Gastroesophageal sphincter (tissue), 3 donors: ENCODE data around the gene LRRTM4.

Source experiments
- EP300 ChIP-seq: sonication (generic); formaldehyde crosslinking; IDR thresholded peaks from one replicate; pipeline ENCODE4 v1.6.1; 2017; ENCODE audit warnings: antibody characterized with exemption, mild to moderate bottlenecking
- POLR2A ChIP-seq, 2 donors: fragments of 450-650 bp; IDR thresholded peaks; one replicate each; pipeline ENCODE4 v1.6.1; 2017; ENCODE audit warnings: antibody characterized with exemption in 2 of 2, mild to moderate bottlenecking in 2 of 2, moderate library complexity in 1 of 2
- POLR2AphosphoS5 ChIP-seq: sonication (generic); formaldehyde crosslinking; IDR thresholded peaks from one replicate; pipeline ENCODE4 v1.6.1; 2017; ENCODE audit warnings: antibody characterized with exemption
- TF ChIP-seq, protein P1 (sequence below), 4 experiments: fragments of 200-600 bp in 2 of 4; fragments of 450-650 bp in 2 of 4; sonication (generic) in 1 of 4; IDR thresholded peaks; one replicate each; pipeline ENCODE4 v1.5.1; 2017 to 2019; ENCODE audit warnings: antibody characterized with exemption in 4 of 4, mild to moderate bottlenecking in 2 of 4, moderate library complexity in 2 of 4

DNA sequence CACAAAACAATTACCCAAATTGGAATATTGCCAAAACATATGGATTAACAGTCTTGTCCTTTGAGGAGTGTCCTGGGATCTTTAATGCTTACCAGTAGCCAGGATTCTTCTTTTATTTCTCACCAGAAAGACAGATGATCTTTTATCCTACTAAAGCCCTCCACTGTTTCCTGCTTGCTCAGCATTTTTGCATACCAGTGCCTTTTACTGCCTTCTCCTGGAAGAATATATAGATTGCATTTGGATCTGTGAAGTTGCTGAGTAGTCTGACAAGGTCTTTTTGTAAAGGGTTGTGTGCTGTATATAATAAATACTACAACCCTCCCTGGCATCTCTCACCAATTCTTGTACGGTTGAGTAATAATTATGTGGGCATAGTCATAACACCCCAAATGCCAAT, 652.2 kb downstream of the LRRTM4 start:
- TF ChIP-seq POLR2AphosphoS5 (no peak), POLR2A (IDR thresholded peaks at IDR 0.05) (no peak), EP300 (no peak)
- TF ChIP-seq, protein P1, sequence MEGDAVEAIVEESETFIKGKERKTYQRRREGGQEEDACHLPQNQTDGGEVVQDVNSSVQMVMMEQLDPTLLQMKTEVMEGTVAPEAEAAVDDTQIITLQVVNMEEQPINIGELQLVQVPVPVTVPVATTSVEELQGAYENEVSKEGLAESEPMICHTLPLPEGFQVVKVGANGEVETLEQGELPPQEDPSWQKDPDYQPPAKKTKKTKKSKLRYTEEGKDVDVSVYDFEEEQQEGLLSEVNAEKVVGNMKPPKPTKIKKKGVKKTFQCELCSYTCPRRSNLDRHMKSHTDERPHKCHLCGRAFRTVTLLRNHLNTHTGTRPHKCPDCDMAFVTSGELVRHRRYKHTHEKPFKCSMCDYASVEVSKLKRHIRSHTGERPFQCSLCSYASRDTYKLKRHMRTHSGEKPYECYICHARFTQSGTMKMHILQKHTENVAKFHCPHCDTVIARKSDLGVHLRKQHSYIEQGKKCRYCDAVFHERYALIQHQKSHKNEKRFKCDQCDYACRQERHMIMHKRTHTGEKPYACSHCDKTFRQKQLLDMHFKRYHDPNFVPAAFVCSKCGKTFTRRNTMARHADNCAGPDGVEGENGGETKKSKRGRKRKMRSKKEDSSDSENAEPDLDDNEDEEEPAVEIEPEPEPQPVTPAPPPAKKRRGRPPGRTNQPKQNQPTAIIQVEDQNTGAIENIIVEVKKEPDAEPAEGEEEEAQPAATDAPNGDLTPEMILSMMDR (IDR thresholded peaks at IDR 0.05): no peak
